Hematopoietic multipotent progenitor cell treated with erythropoietin and hydrocortisone succinate and interleukin-3 and kit ligand, for 17 days (in vitro differentiated cells): ENCODE data around the gene GLIPR2.
"Not testable (repeated sequence)": the region's sequence is repeated elsewhere in the genome, so short reads cannot be mapped to it uniquely, and the experiment has no call there.

Experiments used
- DNase-seq: peaks from one replicate; pipeline ENCODE4 v3.0.0-alpha.2; 2015; ENCODE audit warnings: low spot score

The GLIPR2 gene

GRCh38 chr9:36144309-36145232 is 8.0 kb downstream of the GLIPR2 start:
- DNase-seq, result no peak

GRCh38 chr9:36145970-36146369 is 9.4 kb downstream of the GLIPR2 start:
- no peak for DNase-seq

- no peak for DNase-seq
Observed at GRCh38 chr9:36146651-36147050, 10.1 kb downstream of the GLIPR2 start.

- DNase-seq, result no peak
Observed at GRCh38 chr9:36147441-36148175, 11.1 kb downstream of the GLIPR2 start.

GRCh38 chr9:36148311-36149051 is 11.9 kb downstream of the GLIPR2 start:
- DNase-seq, result peak; percentile 75

GRCh38 chr9:36149197-36149596 is 12.7 kb downstream of the GLIPR2 start:
- no peak for DNase-seq

- DNase-seq, result no peak
Observed at GRCh38 chr9:36150574-36151315, 14.2 kb downstream of the GLIPR2 start.

- DNase-seq, result no peak
Observed at GRCh38 chr9:36151316-36152210, 15.0 kb downstream of the GLIPR2 start.

- no peak for DNase-seq
Observed at GRCh38 chr9:36152741-36153438, 16.4 kb downstream of the GLIPR2 start.

- no peak for DNase-seq
Observed at GRCh38 chr9:36153746-36154145, 17.2 kb downstream of the GLIPR2 start.

- no peak for DNase-seq
Observed at GRCh38 chr9:36154331-36154952, 17.9 kb downstream of the GLIPR2 start.

GRCh38 chr9:36156116-36156515 is 19.6 kb downstream of the GLIPR2 start:
- no peak for DNase-seq

- no peak for DNase-seq
Observed at GRCh38 chr9:36158122-36158521, 21.6 kb downstream of the GLIPR2 start.

GRCh38 chr9:36158917-36159316 is 22.4 kb downstream of the GLIPR2 start:
- no peak for DNase-seq

- DNase-seq, result not testable (repeated sequence)
Observed at GRCh38 chr9:36159509-36159908, 23.0 kb downstream of the GLIPR2 start.

- not testable (repeated sequence) for DNase-seq
Observed at GRCh38 chr9:36160126-36160525, 23.6 kb downstream of the GLIPR2 start.

- no peak for DNase-seq
Observed at GRCh38 chr9:36161187-36161586, 24.7 kb downstream of the GLIPR2 start.

GRCh38 chr9:36162211-36162738 is 25.7 kb downstream of the GLIPR2 start:
- DNase-seq, result no peak

GRCh38 chr9:36163049-36163785 is 26.7 kb downstream of the GLIPR2 start:
- no peak for DNase-seq
